GM18526 (cell line): ENCODE results near the gene AMZ2.

Experiments used
- POLR2A ChIP-seq: IDR thresholded peaks from 3 replicates; pipeline ENCODE4 v1.6.1; 2011; ENCODE audit not compliant: insufficient read length; ENCODE audit errors: extremely low read depth

The AMZ2 gene

GRCh38 chr17:68247445-68248198 lies at the start of gene AMZ2:
AMZ2 (plus strand) TSS chr17:68248043; CDS start chr17:68250188, 2,145 bp downstream.
- peak; percentile 94 for TF ChIP-seq POLR2A

- TF ChIP-seq POLR2A = no peak
Observed at GRCh38 chr17:68198931-68199836, 48.7 kb upstream of the AMZ2 start.

GRCh38 chr17:68199837-68200688 lies 47.8 kb upstream of the AMZ2 start:
- no peak for TF ChIP-seq POLR2A

- TF ChIP-seq POLR2A = no peak
Observed at GRCh38 chr17:68200689-68201417, 47.0 kb upstream of the AMZ2 start.

- TF ChIP-seq POLR2A = no peak
Observed at GRCh38 chr17:68204736-68205135, 43.1 kb upstream of the AMZ2 start.

- TF ChIP-seq POLR2A = peak; percentile 72
Observed at GRCh38 chr17:68205251-68205807, 42.5 kb upstream of the AMZ2 start.

- no peak for TF ChIP-seq POLR2A
Observed at GRCh38 chr17:68205808-68206720, 41.8 kb upstream of the AMZ2 start.

- no peak for TF ChIP-seq POLR2A
Observed at GRCh38 chr17:68207651-68208253, 40.1 kb upstream of the AMZ2 start.

GRCh38 chr17:68210570-68211315 lies 37.1 kb upstream of the AMZ2 start:
- no peak for TF ChIP-seq POLR2A

- no peak for TF ChIP-seq POLR2A
Observed at GRCh38 chr17:68221786-68222185, 26.1 kb upstream of the AMZ2 start.

- TF ChIP-seq POLR2A = no peak
Observed at GRCh38 chr17:68222606-68223005, 25.2 kb upstream of the AMZ2 start.
